Activated CD8-positive, alpha-beta memory T cell treated with anti-CD3 and anti-CD28 coated beads for 1 hour (primary cell): ENCODE measurements around the gene CREBBP.

Source experiments
- DNase-seq, 2 donors: peaks; one replicate each; pipeline ENCODE4 v3.0.0-alpha.2; 2020; ENCODE audit warnings: low read depth in 1 of 2; ENCODE audit errors: extremely low read depth in 1 of 2

CREBBP gene

DNA sequence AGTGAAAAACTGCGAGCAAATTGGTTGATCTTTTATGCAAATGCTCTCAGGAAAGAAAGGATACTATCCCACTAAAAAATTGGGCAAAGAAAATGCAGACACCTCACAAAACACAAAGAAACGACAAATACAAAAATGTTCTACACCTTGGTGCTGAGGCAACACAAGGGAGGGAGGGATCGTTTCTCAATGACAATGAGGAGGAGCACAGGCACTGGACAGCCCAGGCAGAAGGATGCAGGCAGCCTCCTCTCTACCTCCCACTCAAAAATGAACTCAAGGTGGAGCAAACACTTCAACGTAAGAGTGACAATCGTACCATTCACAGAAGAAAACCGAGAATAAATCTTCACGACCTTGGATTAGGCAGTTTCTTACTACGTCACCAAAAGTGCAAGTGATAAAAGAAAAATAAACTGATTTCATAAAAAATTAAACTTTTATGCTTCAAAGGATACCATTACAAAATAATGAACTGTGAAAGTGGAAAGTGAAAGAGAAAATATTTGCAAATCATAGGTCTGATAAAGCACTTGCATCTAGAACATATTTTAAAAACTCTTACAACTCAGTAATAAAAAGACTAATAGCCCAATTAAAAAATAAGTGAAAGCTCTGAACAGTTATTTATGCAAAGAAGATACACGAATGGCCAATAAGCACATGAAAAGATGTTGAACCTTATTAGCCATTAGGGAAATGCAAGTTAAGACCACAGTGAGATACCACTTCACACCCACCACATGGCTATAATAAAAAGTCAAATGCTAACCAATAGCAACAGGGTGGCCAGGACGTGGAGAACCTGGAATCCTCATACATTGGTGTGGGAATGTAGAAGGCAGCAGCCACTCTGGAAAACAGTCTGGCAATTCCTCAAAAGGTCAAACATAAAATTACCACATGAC lies 82.4 kb downstream of the CREBBP start:
- no peak for DNase-seq

GRCh38 chr16:3797473-3797872 lies 83.0 kb downstream of the CREBBP start:
- no peak for DNase-seq

- no peak for DNase-seq
These were observed 87.3 kb downstream of the CREBBP start for GRCh38 chr16:3793161-3793576.

- no peak for DNase-seq
These were observed 88.0 kb downstream of the CREBBP start for GRCh38 chr16:3792472-3793012.

- no peak for DNase-seq
These were observed 88.8 kb downstream of the CREBBP start for GRCh38 chr16:3791701-3792100.

DNA sequence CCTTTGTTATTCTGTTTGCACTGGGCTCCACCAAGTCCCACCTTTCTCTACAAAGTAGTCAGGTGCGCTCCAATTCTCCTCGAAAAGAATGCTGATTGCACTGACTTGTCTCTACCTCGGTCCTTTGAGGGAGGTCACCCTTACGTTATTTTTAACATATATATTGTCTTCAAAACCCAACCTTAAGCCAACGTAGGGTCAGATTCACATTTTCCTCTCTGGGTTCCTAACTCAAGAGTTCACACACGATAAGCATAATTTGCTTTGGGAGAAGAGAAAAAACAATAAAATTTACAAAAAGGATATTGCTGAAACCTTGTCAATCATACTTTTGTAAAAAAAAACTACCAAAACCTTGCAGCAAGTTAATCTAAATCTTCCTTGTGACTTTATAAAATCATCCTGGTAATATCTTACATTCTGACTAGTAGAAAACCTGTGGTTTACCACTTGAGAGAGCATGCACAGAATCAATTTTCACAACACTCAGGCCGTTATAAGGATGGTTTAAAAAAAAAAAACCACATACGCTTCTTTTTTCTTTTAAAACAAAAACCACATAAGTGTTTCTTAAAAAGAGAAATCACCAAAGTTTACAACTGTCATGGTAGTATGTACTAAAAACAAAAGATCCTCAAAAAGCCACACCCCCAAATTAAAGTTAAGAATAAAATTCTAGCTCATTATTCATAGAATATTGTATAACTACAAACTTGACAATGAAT lies 91.0 kb downstream of the CREBBP start:
- no peak for DNase-seq

GRCh38 chr16:3788711-3789374 lies 91.7 kb downstream of the CREBBP start:
- no peak for DNase-seq

GRCh38 chr16:3787924-3788661 lies 92.4 kb downstream of the CREBBP start:
- DNase-seq: no peak

DNA sequence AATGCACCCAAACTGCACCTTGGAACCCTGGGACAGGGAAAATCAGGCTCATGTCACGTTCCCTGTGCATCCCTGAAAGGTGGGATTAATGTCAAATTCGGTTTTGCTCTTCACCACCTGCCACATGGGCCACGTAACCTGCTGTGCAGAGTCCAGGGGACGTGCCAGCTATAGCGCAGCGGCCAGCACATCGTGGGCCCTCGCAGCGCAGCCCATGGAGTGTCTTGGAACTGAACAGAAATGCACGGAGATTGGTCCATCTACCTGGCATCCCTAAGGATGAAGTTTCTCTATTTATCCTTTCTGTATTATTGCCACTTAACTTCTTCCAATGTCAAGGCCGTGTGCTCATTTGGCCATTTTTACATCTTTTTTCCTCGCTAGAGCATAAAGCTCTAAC lies 95.1 kb downstream of the CREBBP start:
- no peak for DNase-seq

- no peak for DNase-seq
These were observed 97.0 kb downstream of the CREBBP start for GRCh38 chr16:3783516-3783915.

- no peak for DNase-seq
These were observed 97.9 kb downstream of the CREBBP start for GRCh38 chr16:3782566-3782965.

GRCh38 chr16:3781421-3781820 lies 99.1 kb downstream of the CREBBP start:
- no peak for DNase-seq

- no peak for DNase-seq
These were observed 99.9 kb downstream of the CREBBP start for GRCh38 chr16:3780570-3780969.

DNA sequence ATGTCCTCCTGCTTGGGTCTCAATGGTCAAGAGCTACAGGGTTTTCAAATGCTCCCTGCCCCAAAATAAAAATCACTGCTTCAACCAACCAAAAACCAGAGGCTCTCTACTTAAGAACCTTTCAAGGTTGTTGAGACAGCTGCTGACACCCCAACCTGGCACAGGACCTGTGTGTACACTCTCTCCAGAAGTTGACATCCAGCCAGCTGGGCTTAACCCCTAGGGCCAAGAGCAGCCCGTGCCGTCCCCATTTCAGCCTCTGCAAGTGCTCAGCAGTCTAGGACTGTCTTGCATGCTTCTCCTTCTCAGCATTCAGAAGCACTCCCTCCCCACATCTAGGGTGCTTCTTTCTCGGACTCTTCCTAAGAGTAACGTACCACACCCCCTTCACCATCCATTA lies 104.2 kb downstream of the CREBBP start:
- DNase-seq: no peak

- DNase-seq: no peak
These were observed 105.7 kb downstream of the CREBBP start for GRCh38 chr16:3774819-3775218.

GRCh38 chr16:3774156-3774767 lies 106.3 kb downstream of the CREBBP start:
- no peak for DNase-seq

DNA sequence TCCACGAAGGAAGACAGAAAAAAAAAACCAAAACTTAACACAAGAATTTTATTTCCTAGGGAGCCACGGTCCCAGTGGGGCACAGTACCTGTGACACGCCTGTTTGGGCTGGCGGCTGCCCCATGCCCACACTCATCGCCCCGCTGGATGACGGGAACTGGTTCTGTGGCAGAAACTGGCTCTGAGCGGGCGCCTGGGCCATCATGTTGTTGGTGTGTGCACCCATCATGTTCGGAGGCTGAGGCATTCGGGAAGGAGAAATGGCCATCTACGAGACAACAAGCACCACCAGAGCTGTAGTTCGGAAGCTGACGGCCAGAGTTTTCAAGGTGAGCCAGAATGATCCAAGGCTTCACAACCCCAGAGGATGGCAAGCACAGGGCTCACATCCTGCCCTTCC lies 106.8 kb downstream of the CREBBP start:
- DNase-seq: no peak

DNA sequence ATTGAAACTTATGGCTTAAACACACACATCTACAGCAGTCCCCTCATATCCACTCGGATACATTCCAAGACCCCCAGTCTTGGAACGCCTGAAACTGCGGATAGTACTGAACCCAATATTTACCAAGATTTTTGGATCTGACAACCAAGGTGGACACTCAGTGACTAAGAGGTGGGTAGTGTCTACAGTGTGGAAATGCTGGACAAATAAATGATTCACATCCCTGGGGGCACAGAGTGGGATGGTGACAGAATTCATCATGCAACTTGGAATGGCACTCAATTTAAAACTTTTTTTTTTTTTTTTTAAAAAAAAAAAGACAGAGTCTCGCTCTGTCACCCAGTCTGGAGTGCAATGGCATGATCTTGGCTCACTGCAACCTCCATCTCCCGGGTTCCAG lies 109.0 kb downstream of the CREBBP start:
- DNase-seq: no peak

GRCh38 chr16:3770530-3770929 lies 110.0 kb downstream of the CREBBP start:
- no peak for DNase-seq

- no peak for DNase-seq
These were observed 110.6 kb downstream of the CREBBP start for GRCh38 chr16:3769942-3770341.
